ENCODE data around the gene UST. TPM values are rescaled to one million over a fixed set of nuclear protein-coding genes. Genes with fewer than 3 reads are reported as not detected.

UST gene
- total and polyA plus RNA-seq, 2 of the 8 experiments (the other 6 are each of a cell fraction or from before 2014, with no cell fraction given), result 13.5 to 34.5 TPM

DNA sequence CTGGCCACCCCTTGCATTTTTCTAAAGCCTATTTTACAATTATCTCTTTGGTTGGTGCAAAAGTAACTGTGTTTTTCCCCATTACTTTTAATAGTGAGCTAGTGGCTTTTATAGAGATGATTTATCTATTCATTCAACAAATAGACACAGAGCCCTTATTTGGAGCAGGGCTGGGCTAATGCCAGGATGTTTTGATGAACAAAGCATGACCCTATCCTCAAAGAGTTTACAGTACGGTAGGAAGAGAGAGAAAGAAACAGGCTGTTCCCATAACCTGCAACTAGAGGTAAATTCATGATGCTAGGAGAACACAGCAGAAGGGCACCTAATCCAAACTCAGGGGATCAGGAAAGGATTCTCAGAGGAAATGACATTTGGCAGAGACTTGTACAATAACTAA, 37.3 kb upstream of the UST start:
- Histone ChIP-seq H3K4me2 (ENCODE audit: insufficient read depth in 1 of 2, low read depth in 2 of 2, low read length in 2 of 2) (no peak overlapping the region), H3K4me3 (ENCODE audit: extremely low read depth in 1 of 4, insufficient read depth in 2 of 4, low read depth in 3 of 4, low read length in 4 of 4) (no peak overlapping the region), H3K56ac (replicated peaks; ENCODE audit: insufficient read length, low read depth, low read length) (no peak overlapping the region), H2AK5ac (ENCODE audit: low read depth, low read length) (no peak overlapping the region), H3K23ac (ENCODE audit: insufficient read length) (no peak overlapping the region), H3K14ac (ENCODE audit: insufficient read length) (no peak overlapping the region), H3K79me2 (ENCODE audit: control insufficient read depth in 1 of 2, insufficient read depth in 2 of 2, low read length in 2 of 2) (no peaks in the 10 kb centered on the region), H4K20me1 (replicated peaks in 1 of 2; ENCODE audit: control insufficient read depth in 1 of 2, insufficient read depth in 2 of 2, low read length in 2 of 2) (no peaks in the 10 kb centered on the region), H3K9me3 (ENCODE audit: insufficient read depth in 2 of 2, low read depth in 1 of 2, low read length in 1 of 2) (0 out of 4 replicates have a peak, but pooled peaks cover 0 to 9% of the 10 kb centered on the region in 2 experiments), H2BK5ac (ENCODE audit: low read depth, low read length) (no peak overlapping the region), H3K27me3 (replicated peaks in 1 of 4; ENCODE audit: control insufficient read depth in 3 of 4, extremely low read depth in 1 of 4, insufficient read depth in 3 of 4, low read length in 3 of 4) (no peaks in the 10 kb centered on the region), H3K9ac (replicated peaks in 1 of 4; ENCODE audit: extremely low read depth in 1 of 4, low read depth in 3 of 4, low read length in 3 of 4) (no peak overlapping the region), H4K91ac (replicated peaks; ENCODE audit: insufficient read length, low read length) (no peak overlapping the region), H2BK12ac (ENCODE audit: low read depth, low read length) (no peak overlapping the region), H2AFZ (ENCODE audit: low read length) (no peak overlapping the region), H4K5ac (ENCODE audit: insufficient read length, low read depth, low read length) (no peak overlapping the region), H2BK20ac (ENCODE audit: low read length) (no peak overlapping the region), H4K8ac (ENCODE audit: extremely low read depth, insufficient read depth, low read length) (no peak overlapping the region), H2BK120ac (replicated peaks; ENCODE audit: low read depth, low read length) (no peak overlapping the region), H3K79me1 (ENCODE audit: low read depth, low read length) (no peaks in the 10 kb centered on the region), H3K4me1 (replicated peaks in 1 of 4; ENCODE audit: control insufficient read depth in 3 of 4, insufficient read depth in 4 of 4, low read length in 3 of 4) (no peaks in the 10 kb centered on the region), H3K4ac (replicated peaks; ENCODE audit: insufficient read length, low read depth, low read length) (no peak overlapping the region), H3K23me2 (ENCODE audit: low read depth, low read length) (no peaks in the 10 kb centered on the region; the same call in 1 of the 2 replicates), H3K27ac (ENCODE audit: low read depth, low read length) (no peak overlapping the region), H3K18ac (ENCODE audit: extremely low read depth, low read length) (no peak overlapping the region), H2BK15ac (ENCODE audit: low read length) (no peak overlapping the region), H3K36me3 (ENCODE audit: control insufficient read depth in 2 of 4, insufficient read depth in 4 of 4, low read length in 3 of 4) (no peaks in the 10 kb centered on the region)
- no peak for TF ChIP-seq EZH2 (IDR thresholded peaks at IDR 0.05; ENCODE audit: low read depth, low read length, severe bottlenecking)
- no peak for TF ChIP-seq SP1 (IDR thresholded peaks at IDR 0.05; ENCODE audit: low read depth, low read length)
- TF ChIP-seq FOSL1 (IDR thresholded peaks at IDR 0.05; ENCODE audit: insufficient read depth, low read depth, low read length), result no peak
- no peak for TF ChIP-seq RNF2 (IDR thresholded peaks at IDR 0.05; ENCODE audit: borderline replicate concordance, low read depth, low read length, missing control alignments, poor library complexity, severe bottlenecking)
- FAIRE-seq, result no peak
- ChIA-PET POLR2A (ENCODE audit: partially characterized antibody) (no interaction called here), CTCF (ENCODE audit: partially characterized antibody) (interaction anchor here (1.0 to 1.7 kb wide), 2 partner anchors 8 to 480 kb away, joined by 3 to 4 read pairs; no protein-coding TSS in a partner anchor)
- no peak for DNase-seq (ENCODE audit: low read depth in 1 of 2, low spot score in 2 of 2)
- 80% methylated on average over 1 of the region's 1 CpG; no CpG with 5 or more reads in 1 of the 2 experiments for WGBS, 2 experiments (ENCODE audit: extremely low coverage in 1 of 2, insufficient coverage in 1 of 2, insufficient read length in 1 of 2, insufficient replicate concordance in 2 of 2, low coverage in 1 of 2, low lambda C conversion rate in 2 of 2, missing lambda C conversion rate in 1 of 2)

All from H1 (cell line).